K562 (cell line): ENCODE measurements around the gene PLXNA2. TPM values are rescaled to one million over a fixed set of nuclear protein-coding genes. Genes with fewer than 3 reads are reported as not detected.
A peak's percentile ranks its signal among the peaks of the same experiment; 100 is the strongest.

Source experiments
- ATAC-seq: fragments of 200-7000 bp; cut with Tn5 transposase; 3 replicates; pipeline ENCODE4 v1.9.1; 2020; ENCODE audit warnings: moderate library complexity
- BruUV-seq: library from RNA; stranded (reverse); fragments of 400-500 nt; replicated peaks from 2 replicates; lab custom pipeline; 2021; lab: Mats Ljungman, UMichigan
- CTCF ChIA-PET: fragments of 300-600 bp; formaldehyde crosslinking; extraction: SDS; loops from one replicate; lab custom pipeline; 2021; ENCODE audit warnings: low intra/inter-chr PET ratio; lab: Yijun Ruan, JAX
- POLR2A ChIA-PET: fragments of 300-600, 350-650 bp; sonication (Branson Sonifier 250); formaldehyde crosslinking; extraction: SDS; loops from one replicate; lab custom pipeline; 2021; ENCODE audit warnings: antibody characterized with exemption, inconsistent platforms; lab: Yijun Ruan, JAX
- DNase-seq, 4 experiments: peaks; one replicate each; pipeline versions ENCODE4 v3.0.0 to v3.0.0-alpha.2; 2011 to 2018; ENCODE audit warnings: low spot score in 3 of 4, mixed read lengths in 3 of 4; ENCODE audit errors: extremely low read depth in 1 of 4
- FAIRE-seq: peaks from 2 replicates; lab custom pipeline; 2011; peaks lifted over from hg19 to GRCh38; lab: Jason Lieb, UNC
- H2AFZ ChIP-seq: 2 replicates; pipeline ENCODE4 v1.6.0; 2011; ENCODE audit warnings: low read depth, low read length, control low read depth, inconsistent platforms
- H3K27ac ChIP-seq: fragments of 200-600 bp; 3 replicates; pipeline ENCODE4 v1.8.0; 2011; ENCODE audit warnings: low read depth, mild to moderate bottlenecking, control low read depth, inconsistent platforms, low read length, moderate library complexity, mixed read lengths; ENCODE audit errors: extremely low read depth
- H3K27me3 ChIP-seq, 2 experiments: fragments of 300-600 bp in 1 of 2; 2 replicates in 1 of 2; 3 replicates in 1 of 2; pipeline versions ENCODE4 v1.6.0 to v1.8.0; 2011; ENCODE audit warnings: inconsistent platforms in 2 of 2, low read length in 2 of 2, mild to moderate bottlenecking in 1 of 2, mixed read lengths in 1 of 2, moderate library complexity in 1 of 2; ENCODE audit not compliant: control insufficient read depth in 2 of 2, insufficient read depth in 2 of 2
- H3K36me3 ChIP-seq: fragments of 300-600 bp; 3 replicates; pipeline ENCODE4 v1.8.0; 2011; ENCODE audit warnings: mild to moderate bottlenecking, low read length, inconsistent platforms; ENCODE audit not compliant: control insufficient read depth, insufficient read depth
- H3K4me1 ChIP-seq, 2 experiments: fragments of 200-600 bp in 1 of 2; replicated peaks in 1 of 2; 2 replicates in 1 of 2; 3 replicates in 1 of 2; pipeline versions ENCODE4 v1.5.1 to v1.8.0; 2011; ENCODE audit warnings: inconsistent platforms in 2 of 2, low read length in 2 of 2, mild to moderate bottlenecking in 1 of 2, mixed read lengths in 1 of 2, moderate library complexity in 1 of 2; ENCODE audit not compliant: control insufficient read depth in 2 of 2, insufficient read depth in 2 of 2
- H3K4me2 ChIP-seq: 2 replicates; pipeline ENCODE4 v1.6.1; 2011; ENCODE audit warnings: low read length, control low read depth, inconsistent platforms, mixed read lengths; ENCODE audit not compliant: insufficient read depth
- H3K4me3 ChIP-seq: fragments of 200-600 bp; sonication (generic), shearing (Covaris generic); 2 replicates; pipeline ENCODE4 v1.5.1; 2016; ENCODE audit warnings: control low read depth, inconsistent platforms
- H3K79me2 ChIP-seq: fragments of 200-600 bp; 3 replicates; pipeline ENCODE4 v1.8.0; 2011; ENCODE audit warnings: low read length, inconsistent platforms; ENCODE audit not compliant: control insufficient read depth, insufficient read depth
- H3K9ac ChIP-seq, 2 experiments: 2 replicates each; pipeline versions ENCODE4 v1.6.0 to v1.6.1; 2011; ENCODE audit warnings: low read depth in 2 of 2, low read length in 2 of 2, control low read depth in 1 of 2, inconsistent platforms in 1 of 2, mild to moderate bottlenecking in 1 of 2, mixed read lengths in 1 of 2; ENCODE audit not compliant: insufficient read depth in 1 of 2
- H3K9me1 ChIP-seq: one replicate; pipeline ENCODE4 v1.6.0; 2011; ENCODE audit warnings: inconsistent platforms, mild to moderate bottlenecking, low read length, moderate library complexity; ENCODE audit not compliant: control insufficient read depth, insufficient read depth
- H3K9me3 ChIP-seq: replicated peaks from 2 replicates; pipeline ENCODE4 v1.5.1; 2011; ENCODE audit warnings: low read depth, low read length, inconsistent platforms; ENCODE audit not compliant: control insufficient read depth, insufficient read depth
- H4K20me1 ChIP-seq: replicated peaks from 2 replicates; pipeline ENCODE4 v1.6.1; 2011; ENCODE audit warnings: low read length, inconsistent platforms, mixed read lengths; ENCODE audit not compliant: control insufficient read depth, insufficient read depth
- BMI1 ChIP-seq: fragments of 150-350 bp; IDR thresholded peaks from 2 replicates; pipeline ENCODE4 v1.6.1; 2014; ENCODE audit warnings: low read length
- E2F3 ChIP-seq: fragments of 250-450 bp; sonication (Bioruptor Pico); IDR thresholded peaks from 2 replicates; pipeline ENCODE4 v1.4.0; 2020; ENCODE audit warnings: mild to moderate bottlenecking
- GATA2 ChIP-seq: sonication (generic); formaldehyde crosslinking; IDR thresholded peaks from 2 replicates; pipeline ENCODE4 v1.4.0; 2020; ENCODE audit warnings: mild to moderate bottlenecking, missing genetic modification reagents
- ID3 ChIP-seq, 2 experiments: fragments of 250-450 bp in 1 of 2; fragments of 450-650 bp in 1 of 2; sonication (Bioruptor Pico) in 1 of 2; IDR thresholded peaks; 2 replicates each; pipeline versions ENCODE4 v1.6.1 to v1.8.0; 2016 to 2021; ENCODE audit warnings: mild to moderate bottlenecking in 2 of 2, moderate library complexity in 2 of 2, missing compliant biosample characterization in 1 of 2, missing genetic modification characterization in 1 of 2
- MYC ChIP-seq, 2 experiments: fragments of 250-450 bp in 1 of 2; sonication (Bioruptor Pico) in 1 of 2; IDR thresholded peaks; 2 replicates each; pipeline versions ENCODE4 v1.5.1 to v1.6.1; 2012 to 2021; ENCODE audit warnings: low read depth in 2 of 2, borderline replicate concordance in 1 of 2, improper control_type of control experiment in 1 of 2, low read length in 1 of 2, mild to moderate bottlenecking in 1 of 2, moderate library complexity in 1 of 2
- NCOA6 ChIP-seq: fragments of 450-650 bp; IDR thresholded peaks from 2 replicates; pipeline ENCODE4 v1.6.1; 2017; ENCODE audit warnings: mild to moderate bottlenecking
- PHB2 ChIP-seq: fragments of 450-650 bp; IDR thresholded peaks from 2 replicates; pipeline ENCODE4 v1.6.1; 2017; ENCODE audit warnings: low read depth
- PURB ChIP-seq: sonication (generic); formaldehyde crosslinking; IDR thresholded peaks from 2 replicates; pipeline ENCODE4 v1.9.0; 2021; ENCODE audit warnings: low read depth, mild to moderate bottlenecking, missing genetic modification reagents
- RCOR1 ChIP-seq, 2 experiments: IDR thresholded peaks; 2 replicates each; pipeline ENCODE4 v1.6.1; 2012; ENCODE audit warnings: low read depth in 2 of 2, low read length in 2 of 2, borderline replicate concordance in 1 of 2, improper control_type of control experiment in 1 of 2
- SFPQ ChIP-seq: fragments of 200-400 bp; formaldehyde crosslinking; IDR thresholded peaks from 2 replicates; pipeline ENCODE4 v1.6.1; 2017; ENCODE audit warnings: mild to moderate bottlenecking, low read depth, low read length, moderate library complexity
- ZMIZ1 ChIP-seq, 2 experiments: fragments of 150-350 bp in 1 of 2; IDR thresholded peaks; 2 replicates each; pipeline ENCODE4 v1.6.1; 2012 to 2016; ENCODE audit warnings: low read depth in 2 of 2, low read length in 2 of 2, mild to moderate bottlenecking in 1 of 2, moderate library complexity in 1 of 2
- WGBS: fragments of 100-300 bp; shearing (Covaris generic); methylation state at CpG from one replicate; pipeline ENCODE4 v1.1.6; 2016; ENCODE audit warnings: low coverage, mixed read lengths; ENCODE audit not compliant: insufficient coverage; ENCODE audit errors: missing lambda C conversion rate; 5-methylcytosine and 5-hydroxymethylcytosine counted together
- in situ Hi-C: fragments of 300-500 bp; cut with MboI; formaldehyde crosslinking; loops from 4 replicates; pipeline ENCODE4 v1.15.0; 2018; ENCODE audit warnings: inconsistent platforms, mixed read lengths
- intact Hi-C: fragments of 100-400 bp; cut with micrococcal nuclease; formaldehyde crosslinking; loops from 2 replicates; pipeline ENCODE4 v1.14.2; 2022
- polyA plus RNA-seq, 8 experiments: library from polyadenylated mRNA; depleted of rRNA in 4 of 8; stranded (reverse) in 5 of 8; unstranded in 3 of 8; fragments of >200 nt; fragmentation: Nextera tagmentation in 2 of 8; fragmentation: Illumina TruSeq in 1 of 8; extraction: Ambion mirVana in 2 of 8; extraction: Trizol in 1 of 8; gene quantifications; 2 replicates each; pipeline versions ENCODE4 v1.2.1 to v1.2.3, GENCODE V29; 2011 to 2014; ENCODE audit warnings: inconsistent platforms in 1 of 8, missing spikeins in 1 of 8
- total RNA-seq, 7 experiments: library from RNA; depleted of rRNA in 6 of 7; stranded (reverse); fragments of >200 nt in 6 of 7; fragmentation: Illumina TruSeq in 2 of 7; extraction: Trizol in 2 of 7; gene quantifications; 2 replicates each; pipeline versions ENCODE4 v1.2.1 to v1.2.3, GENCODE V29; 2011 to 2021; ENCODE audit warnings: low replicate concordance in 1 of 7

PLXNA2 gene
- total and polyA plus RNA-seq, 9 of the 15 experiments (the other 6 are each of a cell fraction or from before 2014, with no cell fraction given) = 0.01 to 1.3 (median 0.32) TPM

GRCh38 chr1:208235982-208236761, 8.0 kb downstream of the PLXNA2 start (continued):
- TF ChIP-seq SFPQ (no peak), BMI1 (no peak), MYC (IDR thresholded peaks at IDR 0.05; ENCODE audit: low read depth, low read length) (0 out of 2 replicates have a peak, but pooled peaks have one; percentile 20), MYC (CRISPR knock-in tag; IDR thresholded peaks at IDR 0.05; ENCODE audit: borderline replicate concordance, low read depth) (no peak), PHB2 (no peak)

- Histone ChIP-seq H3K27ac (peak overlapping the region; percentile 66), H3K9ac (peak overlapping the region; percentile 51 to 87; a peak in 3 of 4 replicates), H3K79me2 (no peaks in the 10 kb centered on the region), H3K9me1 (no peaks in the 10 kb centered on the region), H3K27me3 (no peaks in the 10 kb centered on the region), H3K4me2 (peak overlapping the region; percentile 53), H3K4me1 (peaks cover 30 to 34% of the 10 kb centered on the region in 2 experiments; a peak in 4 of 5 replicates), H2AFZ (peak overlapping the region; percentile 93), H4K20me1 (no peaks in the 10 kb centered on the region), H3K9me3 (no peaks in the 10 kb centered on the region), H3K4me3 (no peak overlapping the region), H3K36me3 (no peaks in the 10 kb centered on the region)
- DNase-seq = peak in 3 of 4 experiments; percentile 54 to 59 (median 54)
- FAIRE-seq = peak; percentile 78
- ATAC-seq = peak; percentile 25
- intact Hi-C loops (loop anchor here (10.0 kb wide), 1 partner anchor 331 kb away; no protein-coding TSS in a partner anchor), in situ Hi-C loops (no loop called here)
- no TSS peak for BruUV-seq
- ChIA-PET POLR2A (interaction anchor here (0.6 to 2.5 kb wide), 8 partner anchors 9 to 371 kb away, joined by 3 to 17 read pairs (median 4); no protein-coding TSS in a partner anchor), CTCF (interaction anchor here (0.6 kb wide), 1 partner anchor 350 kb away, joined by 3 read pairs; no protein-coding TSS in a partner anchor)
- 58% methylated on average over 9 of the region's 9 CpGs for WGBS
- TF ChIP-seq E2F3 = no peak
- TF ChIP-seq GATA2 = 0 out of 2 replicates have a peak, but pooled peaks have one; percentile 42
- peak in 1 of 2 experiments; percentile 66; a peak in 2 of 4 replicates for TF ChIP-seq RCOR1 (IDR thresholded peaks at IDR 0.05; ENCODE audit: borderline replicate concordance in 1 of 2, low read depth in 2 of 2, low read length in 2 of 2)
- TF ChIP-seq NCOA6 = no peak
- TF ChIP-seq ID3 (CRISPR knock-in tag; IDR thresholded peaks at IDR 0.05) = no peak
- no peak for TF ChIP-seq ID3 (tag; IDR thresholded peaks at IDR 0.05)
- no peak for TF ChIP-seq PURB
- TF ChIP-seq ZMIZ1 (IDR thresholded peaks at IDR 0.05; ENCODE audit: low read depth in 2 of 2, low read length in 2 of 2) = no peak
Measured at GRCh38 chr1:208235356-208235981, 8.7 kb downstream of the PLXNA2 start.
